Rectal smooth muscle tissue (tissue), 1 donor: Measurements from ENCODE around the gene CCSER1.

ENCODE experiments used
- H3K27ac ChIP-seq: one replicate; pipeline ENCODE4 v1.7.0; 2013; ENCODE audit warnings: low read depth, low read length, inconsistent platforms
- H3K27me3 ChIP-seq: one replicate; pipeline ENCODE4 v1.7.0; 2013; ENCODE audit warnings: low read length; ENCODE audit not compliant: control insufficient read depth, insufficient read depth
- H3K36me3 ChIP-seq: one replicate; pipeline ENCODE4 v1.7.0; 2013; ENCODE audit warnings: low read length; ENCODE audit not compliant: control insufficient read depth, insufficient read depth
- H3K4me1 ChIP-seq: one replicate; pipeline ENCODE4 v1.7.0; 2013; ENCODE audit warnings: low read length; ENCODE audit not compliant: control insufficient read depth, insufficient read depth
- H3K4me3 ChIP-seq: one replicate; pipeline ENCODE4 v1.7.0; 2013; ENCODE audit warnings: low read length
- H3K9ac ChIP-seq: one replicate; pipeline ENCODE4 v1.7.0; 2013; ENCODE audit warnings: low read length

CCSER1 gene

DNA sequence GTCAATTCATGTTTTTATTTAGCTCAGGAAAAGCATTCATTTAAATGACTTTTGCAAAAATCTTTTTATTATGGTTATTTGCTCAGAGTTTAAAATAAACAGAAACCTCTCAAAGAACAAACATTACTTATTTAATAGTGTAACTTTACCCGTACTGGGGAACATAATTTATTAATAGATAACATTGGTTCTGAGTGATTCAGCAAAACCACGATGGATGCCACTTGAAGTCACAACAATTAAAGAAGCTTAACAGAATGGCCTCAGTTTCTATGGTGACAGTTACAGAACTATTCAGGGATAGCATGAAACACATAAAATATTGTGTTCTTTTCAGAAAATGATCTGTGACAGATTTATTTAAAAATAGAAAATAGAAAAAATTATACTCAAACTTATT lies 368.7 kb downstream of the CCSER1 start:
- no peaks in the 10 kb centered on the region for H3K4me1 ChIP-seq
- H3K9ac ChIP-seq: no peak overlapping the region
- no peaks in the 10 kb centered on the region for H3K27me3 ChIP-seq
- H3K27ac ChIP-seq: no peak overlapping the region
- H3K4me3 ChIP-seq: no peak overlapping the region
- H3K36me3 ChIP-seq: no peaks in the 10 kb centered on the region

DNA sequence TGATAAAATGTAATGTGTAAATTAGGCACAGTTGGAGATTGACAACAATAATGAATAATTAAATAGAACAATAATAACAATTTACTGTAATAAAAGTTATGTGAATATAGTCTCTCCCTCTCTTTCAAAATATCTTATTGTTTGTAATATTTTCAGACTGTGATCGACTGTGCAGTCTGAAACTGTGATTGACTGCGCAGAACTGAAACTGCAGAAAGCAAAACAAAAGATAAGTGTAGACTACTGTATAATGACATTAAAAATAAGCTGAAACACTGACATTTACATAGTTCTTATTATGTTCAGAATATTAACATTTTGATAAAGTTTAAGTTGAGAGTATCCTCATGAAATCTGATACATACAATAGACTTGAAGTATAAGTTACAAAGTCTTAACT lies 371.0 kb downstream of the CCSER1 start:
- no peaks in the 10 kb centered on the region for H3K27me3 ChIP-seq
- H3K27ac ChIP-seq: no peak overlapping the region
- no peaks in the 10 kb centered on the region for H3K36me3 ChIP-seq
- H3K9ac ChIP-seq: no peak overlapping the region
- no peaks in the 10 kb centered on the region for H3K4me1 ChIP-seq
- H3K4me3 ChIP-seq: no peak overlapping the region

DNA sequence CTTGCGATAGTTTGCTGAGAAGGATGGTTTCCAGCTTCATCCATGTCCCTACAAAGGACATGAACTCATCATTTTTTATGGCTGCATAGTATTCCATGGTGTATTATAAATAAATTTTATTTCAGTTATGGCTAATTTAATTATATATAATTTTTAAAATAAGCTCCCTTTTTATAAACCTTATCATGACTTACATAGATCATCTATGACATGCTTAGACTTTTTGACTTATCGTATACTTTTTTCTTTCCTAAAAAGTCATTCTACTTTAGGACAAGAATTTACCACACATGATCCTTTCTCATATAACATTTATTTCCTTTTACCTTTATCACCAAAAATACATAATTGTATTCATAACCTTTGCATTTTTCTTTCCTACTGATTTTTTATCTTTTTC lies 376.5 kb downstream of the CCSER1 start:
- no peak overlapping the region for H3K4me3 ChIP-seq
- no peak overlapping the region for H3K9ac ChIP-seq
- no peaks in the 10 kb centered on the region for H3K27me3 ChIP-seq
- no peaks in the 10 kb centered on the region for H3K36me3 ChIP-seq
- no peak overlapping the region for H3K27ac ChIP-seq
- no peaks in the 10 kb centered on the region for H3K4me1 ChIP-seq

DNA sequence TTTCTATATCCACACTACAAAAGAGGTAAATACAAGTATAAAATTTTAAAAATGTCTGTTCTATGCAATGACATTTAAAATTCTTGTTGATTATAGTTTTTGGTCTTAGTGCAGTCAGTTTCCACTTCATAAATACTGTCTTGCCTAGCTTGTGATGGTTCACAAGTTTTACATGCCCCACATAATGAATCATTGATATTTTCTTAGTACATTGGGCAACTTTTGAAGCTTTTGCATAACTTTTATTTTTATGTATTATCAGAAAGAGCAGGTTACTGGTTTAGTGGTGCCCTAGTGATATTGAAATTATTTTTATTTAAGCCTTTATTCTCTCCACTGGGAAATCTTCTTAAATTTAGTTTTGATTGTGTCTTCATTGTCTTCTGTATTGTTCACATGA lies 388.0 kb downstream of the CCSER1 start:
- Histone ChIP-seq H3K9ac (no peak overlapping the region), H3K36me3 (no peaks in the 10 kb centered on the region), H3K4me1 (no peaks in the 10 kb centered on the region), H3K27ac (no peak overlapping the region), H3K4me3 (no peak overlapping the region), H3K27me3 (no peaks in the 10 kb centered on the region)

DNA sequence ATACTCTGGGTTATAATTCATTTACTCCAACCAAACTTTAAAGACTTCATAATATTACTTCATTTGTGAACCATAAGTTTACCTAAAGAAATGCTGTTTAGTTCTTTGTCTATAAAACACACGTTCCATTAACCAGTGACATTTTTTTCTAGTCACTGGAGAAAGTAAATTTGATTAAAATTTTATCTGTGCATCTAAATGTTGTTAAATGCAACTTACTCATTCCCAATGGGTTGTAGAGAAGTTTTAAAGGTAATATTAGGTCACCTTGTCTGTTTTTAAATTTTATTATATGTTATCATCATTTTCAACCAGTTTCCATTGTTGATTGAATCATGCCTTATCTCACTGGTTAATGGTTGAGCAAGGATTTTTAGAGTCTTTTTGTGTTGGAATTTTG lies 401.4 kb downstream of the CCSER1 start:
- H3K9ac ChIP-seq: no peak overlapping the region
- H3K27me3 ChIP-seq: no peaks in the 10 kb centered on the region
- H3K27ac ChIP-seq: no peak overlapping the region
- no peak overlapping the region for H3K4me3 ChIP-seq
- H3K36me3 ChIP-seq: no peaks in the 10 kb centered on the region
- no peaks in the 10 kb centered on the region for H3K4me1 ChIP-seq

DNA sequence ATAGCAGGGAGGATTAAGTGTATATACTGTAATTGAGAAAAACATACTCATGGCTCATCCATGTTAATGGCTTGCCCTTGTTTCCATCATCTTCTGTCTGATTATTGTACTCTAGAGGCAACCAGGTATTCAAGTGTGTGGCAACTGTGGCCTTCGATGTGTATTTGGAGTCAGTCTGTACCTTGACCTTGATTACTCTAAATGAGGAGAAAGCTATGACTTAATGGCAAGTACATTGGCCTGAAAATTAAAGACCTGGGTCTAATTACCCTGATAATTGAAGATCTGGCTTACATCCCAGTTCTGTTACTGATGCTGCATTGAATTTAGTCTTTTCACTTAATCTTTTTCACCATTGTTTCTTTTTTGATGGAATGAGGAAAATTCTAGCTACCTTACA lies 409.2 kb downstream of the CCSER1 start:
- no peaks in the 10 kb centered on the region for H3K36me3 ChIP-seq
- no peaks in the 10 kb centered on the region for H3K4me1 ChIP-seq
- no peak overlapping the region for H3K9ac ChIP-seq
- H3K27me3 ChIP-seq: no peaks in the 10 kb centered on the region
- H3K4me3 ChIP-seq: no peak overlapping the region
- no peak overlapping the region for H3K27ac ChIP-seq

DNA sequence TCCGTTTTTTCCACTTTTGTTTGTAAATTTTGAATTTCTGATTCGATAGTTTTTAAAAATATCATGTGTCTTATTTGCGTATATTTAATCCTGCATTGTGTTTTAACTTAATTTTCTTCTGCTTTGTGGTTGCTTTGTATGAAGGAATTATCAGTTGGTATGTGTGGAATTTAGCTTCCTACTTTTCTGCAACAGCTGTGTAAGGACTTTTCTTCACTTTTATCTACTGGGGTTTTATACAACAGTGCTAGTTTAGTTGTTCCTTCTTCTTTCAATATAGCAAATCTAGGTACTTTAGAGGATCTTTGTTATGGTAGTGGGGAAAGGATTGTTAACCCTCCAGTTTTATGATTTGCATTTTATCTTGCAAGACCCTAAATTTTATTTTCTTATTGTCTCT lies 410.3 kb downstream of the CCSER1 start:
- no peaks in the 10 kb centered on the region for H3K27me3 ChIP-seq
- H3K36me3 ChIP-seq: no peaks in the 10 kb centered on the region
- no peak overlapping the region for H3K27ac ChIP-seq
- H3K9ac ChIP-seq: no peak overlapping the region
- no peaks in the 10 kb centered on the region for H3K4me1 ChIP-seq
- H3K4me3 ChIP-seq: no peak overlapping the region

DNA sequence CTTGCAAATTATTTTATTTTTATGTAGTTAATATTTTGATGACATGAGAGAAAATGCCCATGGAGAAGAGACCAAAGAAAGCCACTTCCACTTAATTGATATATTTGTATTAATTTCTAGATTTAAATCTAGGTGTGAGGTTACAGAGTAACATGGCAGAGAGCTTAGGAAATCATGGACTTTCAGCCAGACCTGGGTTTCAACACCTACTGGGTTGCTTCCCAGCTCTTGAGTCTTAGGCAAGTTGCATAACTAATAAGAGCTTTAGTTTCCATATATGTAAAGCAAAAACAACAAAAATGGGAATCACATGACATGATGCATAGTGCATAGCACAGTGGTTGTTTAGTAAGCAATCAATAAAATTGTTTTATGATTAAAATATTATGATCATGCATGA lies 413.3 kb downstream of the CCSER1 start:
- Histone ChIP-seq H3K27ac (no peak overlapping the region), H3K4me1 (no peaks in the 10 kb centered on the region), H3K4me3 (no peak overlapping the region), H3K9ac (no peak overlapping the region), H3K27me3 (no peaks in the 10 kb centered on the region), H3K36me3 (no peaks in the 10 kb centered on the region)

DNA sequence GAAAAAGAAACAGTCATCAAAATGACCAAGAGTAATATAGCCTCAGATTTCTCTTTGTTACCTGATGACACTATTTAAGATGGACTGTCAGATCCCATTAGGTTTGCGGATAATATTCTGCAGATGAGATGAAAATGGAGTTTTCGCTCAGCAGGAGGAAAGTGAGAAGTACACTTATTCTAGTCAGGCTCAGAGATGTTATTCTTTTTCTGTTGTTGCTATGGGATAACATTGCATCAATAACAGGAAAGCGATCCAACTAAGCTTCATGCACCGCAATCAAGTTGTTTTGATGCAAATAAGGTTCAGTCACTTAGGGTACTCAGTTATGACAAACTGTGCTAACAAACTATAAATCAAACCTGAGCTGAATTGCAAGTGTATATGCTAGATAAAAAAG lies 415.0 kb downstream of the CCSER1 start:
- H3K4me1 ChIP-seq: no peaks in the 10 kb centered on the region

DNA sequence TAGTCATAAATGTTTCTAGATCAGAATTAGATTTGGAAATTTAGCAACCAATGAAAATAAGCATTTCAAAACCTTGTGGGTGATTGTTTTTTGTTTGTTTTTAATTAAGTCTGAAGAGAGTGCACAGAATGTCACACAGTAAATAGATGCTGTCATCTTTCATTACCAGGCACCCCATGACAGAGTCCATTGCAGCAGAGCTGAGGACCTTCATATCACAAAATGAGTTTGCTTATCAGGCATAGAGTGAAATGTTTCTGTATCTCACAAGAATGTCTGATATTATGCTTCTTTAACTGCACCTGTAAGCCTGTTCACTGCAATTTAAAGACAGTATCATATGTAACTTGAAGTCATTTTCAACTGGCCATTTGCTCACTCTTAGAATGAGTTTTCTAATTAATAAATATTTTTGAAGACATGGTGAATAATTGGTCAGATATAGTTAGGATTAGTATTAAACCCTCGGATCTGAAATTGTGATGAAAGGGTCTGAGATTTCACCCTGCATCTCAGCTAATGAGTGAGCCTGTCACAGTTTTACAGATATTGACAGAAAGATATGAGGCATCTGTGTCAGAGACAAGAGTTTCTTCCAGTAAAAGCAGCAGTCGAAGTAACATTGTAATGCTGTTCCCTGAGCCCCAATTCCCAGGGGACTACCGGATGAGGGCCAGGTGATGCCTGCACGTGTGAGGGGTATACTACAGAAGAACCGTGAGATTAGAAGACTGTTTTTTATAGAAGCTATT lies 416.4 kb downstream of the CCSER1 start:
- H3K4me1 ChIP-seq: no peaks in the 10 kb centered on the region

More for the DNA sequence above, 415.0 kb downstream of the CCSER1 start:
- Histone ChIP-seq H3K27me3 (no peaks in the 10 kb centered on the region), H3K27ac (no peak overlapping the region), H3K36me3 (no peaks in the 10 kb centered on the region), H3K9ac (no peak overlapping the region), H3K4me3 (no peak overlapping the region)

DNA sequence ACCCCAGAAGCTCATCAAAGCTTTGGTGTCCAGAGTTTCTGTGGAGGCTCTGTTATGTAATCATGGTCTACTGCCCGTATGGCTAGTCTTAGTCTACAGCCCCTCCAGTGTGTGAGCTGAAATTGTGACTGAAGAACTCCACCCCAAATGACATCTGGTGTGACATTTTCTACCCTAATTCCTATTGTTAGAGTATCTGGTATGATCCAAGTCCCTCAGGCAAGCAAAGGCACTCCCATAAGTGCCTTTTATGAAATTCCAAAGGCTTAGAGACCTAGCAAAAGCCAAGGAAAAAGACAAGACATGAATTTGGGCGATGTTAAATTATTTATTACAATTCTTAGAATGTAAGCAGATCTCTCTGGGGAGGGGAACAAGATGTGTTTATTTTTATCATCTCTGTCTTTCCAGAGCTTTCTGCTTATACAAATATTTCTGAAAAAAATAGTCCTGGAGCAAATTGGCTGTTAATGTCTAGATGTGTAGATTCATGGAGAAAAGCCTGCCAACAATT lies 417.4 kb downstream of the CCSER1 start:
- no peak overlapping the region for H3K4me3 ChIP-seq
- H3K4me1 ChIP-seq: no peaks in the 10 kb centered on the region
- H3K27me3 ChIP-seq: no peaks in the 10 kb centered on the region
- H3K36me3 ChIP-seq: no peaks in the 10 kb centered on the region
- no peak overlapping the region for H3K27ac ChIP-seq
- no peak overlapping the region for H3K9ac ChIP-seq

More for the DNA sequence above, 416.4 kb downstream of the CCSER1 start:
- Histone ChIP-seq H3K4me3 (no peak overlapping the region), H3K27ac (no peak overlapping the region), H3K27me3 (no peaks in the 10 kb centered on the region), H3K36me3 (no peaks in the 10 kb centered on the region), H3K9ac (no peak overlapping the region)

DNA sequence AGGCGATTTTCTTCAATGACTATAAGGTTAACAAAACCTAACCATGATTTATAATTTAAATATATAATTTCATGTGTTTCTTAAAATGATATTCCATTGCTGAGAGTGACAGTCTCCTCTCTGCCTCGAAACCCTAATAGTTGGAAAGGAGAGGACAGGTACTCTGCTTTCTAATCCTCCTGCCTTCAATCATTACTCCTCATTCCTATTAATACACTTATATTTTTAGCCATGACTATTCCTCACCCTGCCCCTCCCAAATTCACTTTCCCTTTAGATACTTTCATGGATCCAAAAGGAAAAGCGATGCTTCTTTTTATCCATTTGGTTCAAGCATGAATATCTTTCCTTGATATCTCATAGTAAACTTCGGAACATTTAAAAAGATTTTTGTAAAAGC lies 418.2 kb downstream of the CCSER1 start:
- Histone ChIP-seq H3K4me1 (no peaks in the 10 kb centered on the region), H3K27me3 (no peaks in the 10 kb centered on the region), H3K4me3 (no peak overlapping the region), H3K27ac (no peak overlapping the region), H3K36me3 (no peaks in the 10 kb centered on the region), H3K9ac (no peak overlapping the region)

DNA sequence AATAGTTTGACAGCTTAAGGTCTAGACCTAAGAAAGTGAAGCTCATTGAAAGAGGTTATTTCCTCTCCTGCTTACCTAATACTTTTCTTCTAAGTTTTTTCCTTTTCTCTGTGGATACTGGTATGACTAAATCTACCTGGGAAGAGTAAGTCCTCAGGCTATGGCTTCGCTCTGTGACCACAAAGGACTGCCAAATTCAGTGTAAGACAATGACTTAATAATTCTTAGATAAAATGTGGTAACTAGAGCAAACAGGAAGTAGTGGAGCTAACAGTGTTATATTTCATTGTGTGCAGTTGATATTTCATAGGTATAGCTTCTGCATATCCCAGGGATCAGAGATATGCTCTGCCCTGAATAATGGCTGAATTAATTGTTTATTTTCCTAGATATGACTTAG lies 418.9 kb downstream of the CCSER1 start:
- Histone ChIP-seq H3K27me3 (no peaks in the 10 kb centered on the region), H3K36me3 (no peaks in the 10 kb centered on the region), H3K9ac (no peak overlapping the region), H3K4me1 (no peaks in the 10 kb centered on the region), H3K27ac (no peak overlapping the region), H3K4me3 (no peak overlapping the region)
